Testis (tissue), 3 donors: ENCODE data around the gene RPTOR. TPM values are rescaled to one million over a fixed set of nuclear protein-coding genes. Genes with fewer than 3 reads are reported as not detected.

Source experiments
- DNase-seq: peaks from one replicate; pipeline ENCODE4 v3.0.0-alpha.2; 2019
- H3K27ac ChIP-seq, 2 donors: fragments of 200-600 bp; sonication (generic); one replicate each; pipeline ENCODE4 v1.5.1; 2019
- H3K27me3 ChIP-seq: fragments of 200-600 bp; sonication (generic); one replicate; pipeline ENCODE4 v1.5.1; 2019
- H3K36me3 ChIP-seq: fragments of 200-600 bp; sonication (generic); one replicate; pipeline ENCODE4 v1.5.1; 2017; ENCODE audit warnings: low read depth; ENCODE audit errors: missing control alignments
- H3K4me1 ChIP-seq: fragments of 200-600 bp; sonication (generic); one replicate; pipeline ENCODE4 v1.5.1; 2019
- H3K4me3 ChIP-seq, 2 donors: fragments of 200-600 bp; sonication (generic); one replicate each; pipeline ENCODE4 v1.5.1; 2017 to 2019
- H3K9me3 ChIP-seq: fragments of 200-600 bp; sonication (generic); one replicate; pipeline ENCODE4 v1.5.1; 2017
- CTCF ChIP-seq, 3 experiments: fragments of 450-650 bp in 2 of 3; fragments of 200-600 bp in 1 of 3; sonication (generic) in 1 of 3; IDR thresholded peaks; one replicate each; pipeline ENCODE4 v1.5.1; 2016 to 2019; ENCODE audit warnings: antibody characterized with exemption in 3 of 3, mild to moderate bottlenecking in 2 of 3, moderate library complexity in 1 of 3
- POLR2A ChIP-seq: fragments of 450-650 bp; IDR thresholded peaks from one replicate; pipeline ENCODE4 v1.6.1; 2017; ENCODE audit warnings: antibody characterized with exemption, mild to moderate bottlenecking, moderate library complexity
- WGBS, 2 donors: methylation state at CpG; one replicate each; pipeline ENCODE4 v1.1.5; 2018; 5-methylcytosine and 5-hydroxymethylcytosine counted together
- intact Hi-C: fragments of 100-400 bp; cut with DNase I; formaldehyde crosslinking; loops from one replicate; pipeline ENCODE4 v1.15.1; 2023; ENCODE audit warnings: low total_unique reads
- polyA plus RNA-seq: library from polyadenylated mRNA; stranded (reverse); fragments of 350-450 nt; fragmentation: Illumina TruSeq; extraction: RNeasy Lipid Tissue Mini Kit (QIAGEN cat#74804); gene quantifications from one replicate; pipeline ENCODE4 v1.2.3, GENCODE V29; 2014; ENCODE audit warnings: low read depth, low replicate concordance; ENCODE audit not compliant: insufficient read depth
- total RNA-seq, 2 donors: library from RNA; depleted of rRNA; stranded (reverse); fragments of >200 nt; gene quantifications; one replicate each; pipeline ENCODE4 v1.2.3, GENCODE V29; 2016

The RPTOR gene
- total and polyA plus RNA-seq, 3 donors from 2014 or later = 21.8 to 68.3 (median 56.6) TPM

- intact Hi-C loops = no loop called here
- Histone ChIP-seq H3K4me3 (no peak overlapping the region), H3K4me1 (no peaks in the 10 kb centered on the region), H3K27me3 (no peaks in the 10 kb centered on the region), H3K27ac (no peak overlapping the region), H3K9me3 (no peaks in the 10 kb centered on the region), H3K36me3 (no peaks in the 10 kb centered on the region)
- TF ChIP-seq POLR2A (no peak), CTCF (IDR thresholded peaks at IDR 0.05) (no peak)
- DNase-seq = no peak
- 89 to 93% methylated on average over 13 to 31 of the region's 31 CpGs for WGBS, 2 donors
Measured at GRCh38 chr17:80892900-80893603, 348.4 kb downstream of the RPTOR start.

DNA sequence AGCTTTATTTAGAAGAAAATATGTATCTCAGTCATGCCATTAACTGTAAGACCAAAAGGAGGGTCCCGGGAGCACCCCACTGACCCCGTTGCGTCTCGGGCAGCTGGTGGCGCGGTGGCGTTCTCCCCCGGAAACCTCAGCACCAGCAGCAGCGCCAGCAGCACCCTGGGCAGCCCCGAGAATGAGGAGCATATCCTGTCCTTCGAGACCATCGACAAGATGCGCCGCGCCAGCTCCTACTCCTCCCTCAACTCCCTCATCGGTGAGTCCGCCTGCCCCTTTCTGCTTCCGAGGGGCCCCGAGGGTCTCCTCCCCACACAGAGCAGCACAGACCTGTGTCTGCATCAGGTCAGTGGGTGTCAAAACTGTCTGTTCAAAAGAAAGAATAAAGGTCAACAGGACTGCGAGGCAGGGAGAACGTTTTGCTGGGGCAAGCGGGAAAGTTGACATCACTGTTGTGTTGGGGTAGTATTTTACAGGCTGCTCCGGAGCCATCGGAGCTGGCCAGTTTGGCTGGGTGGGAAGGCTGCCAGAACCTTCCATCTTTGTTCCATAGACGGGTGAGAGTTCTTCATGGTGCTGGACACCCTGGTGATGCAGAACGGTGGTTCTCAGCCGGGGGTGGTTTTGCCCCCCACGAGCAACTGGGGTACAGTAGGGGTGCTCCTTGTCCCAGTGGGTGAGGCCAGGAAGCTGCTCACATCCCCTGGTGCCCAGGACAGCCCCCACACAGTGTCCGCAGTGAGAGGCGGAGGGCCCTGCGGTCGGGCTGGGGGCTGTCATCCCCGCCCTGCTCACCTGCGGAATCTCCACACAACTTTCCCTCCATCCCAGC lies 349.2 kb downstream of the RPTOR start:
- Histone ChIP-seq H3K4me3 (no peak overlapping the region), H3K9me3 (no peaks in the 10 kb centered on the region), H3K27me3 (no peaks in the 10 kb centered on the region), H3K4me1 (no peaks in the 10 kb centered on the region), H3K36me3 (no peaks in the 10 kb centered on the region), H3K27ac (no peak overlapping the region)
- WGBS, 2 donors = 91 to 93% methylated on average over 17 to 34 of the region's 34 CpGs
- TF ChIP-seq POLR2A = no peak
- no peak for TF ChIP-seq CTCF (IDR thresholded peaks at IDR 0.05)
- intact Hi-C loops = no loop called here
- DNase-seq = no peak

DNA sequence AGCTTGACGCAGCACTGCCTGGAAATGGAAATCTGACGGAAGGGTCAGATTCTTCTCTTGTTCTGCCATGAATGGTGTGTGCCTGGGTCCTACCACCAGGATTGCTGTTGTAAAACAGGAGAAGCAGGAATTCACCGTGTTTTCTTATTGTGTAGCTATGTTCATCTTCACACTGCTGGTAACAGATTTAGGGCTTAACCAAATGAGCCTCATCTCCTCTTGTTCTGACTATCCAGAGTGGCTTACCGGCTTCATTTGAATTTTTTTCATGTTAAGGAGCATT lies 349.7 kb downstream of the RPTOR start:
- DNase-seq = no peak
- TF ChIP-seq POLR2A (no peak), CTCF (IDR thresholded peaks at IDR 0.05) (peak in 1 of 3 experiments; percentile 9)
- Histone ChIP-seq H3K27ac (no peak overlapping the region), H3K4me3 (no peak overlapping the region), H3K27me3 (no peaks in the 10 kb centered on the region), H3K36me3 (no peaks in the 10 kb centered on the region), H3K9me3 (no peaks in the 10 kb centered on the region), H3K4me1 (no peaks in the 10 kb centered on the region)
- intact Hi-C loops = no loop called here
- 86 to 97% methylated on average over 4 of the region's 4 CpGs for WGBS, 2 donors

DNA sequence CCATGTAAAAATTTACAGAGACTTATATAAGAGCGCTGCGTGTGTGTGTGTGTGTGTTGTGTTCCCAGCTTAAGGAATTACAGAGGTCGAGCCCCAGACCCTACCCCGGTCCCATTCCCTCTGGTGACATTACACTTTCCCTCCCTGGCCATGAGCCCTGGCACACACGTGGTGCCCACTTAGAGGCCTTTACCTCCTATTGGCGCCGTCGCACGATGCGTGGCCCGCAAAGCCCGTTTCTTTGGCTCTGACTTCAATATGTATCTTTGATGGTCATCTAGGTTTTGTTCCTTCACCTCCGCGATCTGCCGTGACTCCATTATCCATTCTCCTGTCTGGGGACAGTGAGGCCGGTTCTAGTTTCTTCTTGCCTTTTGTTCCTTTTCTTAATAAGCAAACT lies 350.1 kb downstream of the RPTOR start:
- Histone ChIP-seq H3K27me3 (no peaks in the 10 kb centered on the region), H3K4me1 (no peaks in the 10 kb centered on the region), H3K27ac (no peak overlapping the region), H3K9me3 (no peaks in the 10 kb centered on the region), H3K36me3 (no peaks in the 10 kb centered on the region), H3K4me3 (no peak overlapping the region)
- no peak for DNase-seq
- intact Hi-C loops = no loop called here
- TF ChIP-seq CTCF (IDR thresholded peaks at IDR 0.05) (no peak), POLR2A (no peak)
- WGBS, 2 donors = 93 to 97% methylated on average over 16 of the region's 16 CpGs
